Fibroblast of gingiva (primary cell): Measurements from ENCODE around the gene WDR73.

ENCODE experiments used
- DNase-seq: peaks from one replicate; pipeline ENCODE4 v3.0.0-alpha.2; 2011; ENCODE audit warnings: low read depth

Gene WDR73

GRCh38 chr15:84611631-84612030 lies 42.5 kb downstream of the WDR73 start:
- DNase-seq, result no peak

- DNase-seq, result no peak
These were observed 44.1 kb downstream of the WDR73 start for GRCh38 chr15:84609818-84610525.

GRCh38 chr15:84608707-84609284 lies 45.3 kb downstream of the WDR73 start:
- DNase-seq, result no peak

GRCh38 chr15:84606653-84607120 lies 47.4 kb downstream of the WDR73 start:
- DNase-seq, result no peak

DNA sequence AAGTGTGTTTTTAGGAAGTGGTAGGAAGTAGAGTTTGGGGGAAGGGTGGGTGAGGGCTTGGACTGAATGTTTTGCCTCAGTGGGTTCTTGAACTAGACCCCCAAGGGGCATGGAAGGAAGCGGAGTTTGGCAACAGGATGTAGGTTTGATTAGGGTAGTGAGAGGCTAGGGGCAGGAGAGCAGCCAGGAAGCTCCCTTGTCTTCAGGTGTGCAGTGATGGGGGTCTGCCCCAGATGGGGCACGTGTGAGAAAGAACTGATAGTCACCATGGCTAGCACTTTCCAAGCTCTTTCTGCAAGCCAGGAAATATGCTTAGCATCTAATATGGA lies 48.6 kb downstream of the WDR73 start:
- no peak for DNase-seq

- no peak for DNase-seq
These were observed 49.1 kb downstream of the WDR73 start for GRCh38 chr15:84604826-84605553.

DNA sequence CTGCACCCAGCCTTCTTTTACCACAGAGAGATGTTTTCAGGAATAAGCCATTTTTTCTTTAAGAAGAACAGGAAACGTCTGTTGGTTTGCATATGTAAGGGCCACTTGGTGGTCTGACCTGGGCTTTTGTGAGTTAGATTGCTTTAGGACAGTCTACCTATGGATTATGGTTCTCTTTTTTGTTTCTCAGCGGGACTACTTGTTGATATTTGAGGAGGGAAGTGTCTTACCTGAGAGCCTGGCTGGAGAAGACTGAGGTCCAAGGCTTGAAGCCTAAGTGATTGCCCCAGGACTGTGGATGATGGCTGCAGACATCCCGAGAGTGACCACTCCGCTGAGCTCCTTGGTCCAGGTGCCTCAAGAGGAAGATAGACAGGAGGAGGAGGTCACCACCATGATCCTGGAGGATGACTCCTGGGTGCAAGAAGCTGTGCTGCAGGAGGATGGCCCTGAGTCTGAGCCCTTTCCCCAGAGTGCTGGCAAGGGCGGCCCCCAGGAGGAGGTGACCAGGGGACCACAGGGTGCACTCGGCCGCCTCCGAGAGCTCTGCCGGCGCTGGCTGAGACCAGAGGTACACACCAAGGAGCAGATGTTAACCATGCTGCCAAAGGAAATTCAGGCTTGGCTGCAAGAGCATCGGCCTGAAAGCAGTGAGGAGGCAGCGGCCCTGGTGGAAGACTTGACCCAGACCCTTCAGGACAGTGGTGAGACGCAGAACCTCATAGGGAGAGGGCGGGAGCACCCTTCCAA lies 50.3 kb downstream of the WDR73 start:
- DNase-seq, result no peak

- no peak for DNase-seq
These were observed 52.6 kb downstream of the WDR73 start for GRCh38 chr15:84601555-84601838.

DNA sequence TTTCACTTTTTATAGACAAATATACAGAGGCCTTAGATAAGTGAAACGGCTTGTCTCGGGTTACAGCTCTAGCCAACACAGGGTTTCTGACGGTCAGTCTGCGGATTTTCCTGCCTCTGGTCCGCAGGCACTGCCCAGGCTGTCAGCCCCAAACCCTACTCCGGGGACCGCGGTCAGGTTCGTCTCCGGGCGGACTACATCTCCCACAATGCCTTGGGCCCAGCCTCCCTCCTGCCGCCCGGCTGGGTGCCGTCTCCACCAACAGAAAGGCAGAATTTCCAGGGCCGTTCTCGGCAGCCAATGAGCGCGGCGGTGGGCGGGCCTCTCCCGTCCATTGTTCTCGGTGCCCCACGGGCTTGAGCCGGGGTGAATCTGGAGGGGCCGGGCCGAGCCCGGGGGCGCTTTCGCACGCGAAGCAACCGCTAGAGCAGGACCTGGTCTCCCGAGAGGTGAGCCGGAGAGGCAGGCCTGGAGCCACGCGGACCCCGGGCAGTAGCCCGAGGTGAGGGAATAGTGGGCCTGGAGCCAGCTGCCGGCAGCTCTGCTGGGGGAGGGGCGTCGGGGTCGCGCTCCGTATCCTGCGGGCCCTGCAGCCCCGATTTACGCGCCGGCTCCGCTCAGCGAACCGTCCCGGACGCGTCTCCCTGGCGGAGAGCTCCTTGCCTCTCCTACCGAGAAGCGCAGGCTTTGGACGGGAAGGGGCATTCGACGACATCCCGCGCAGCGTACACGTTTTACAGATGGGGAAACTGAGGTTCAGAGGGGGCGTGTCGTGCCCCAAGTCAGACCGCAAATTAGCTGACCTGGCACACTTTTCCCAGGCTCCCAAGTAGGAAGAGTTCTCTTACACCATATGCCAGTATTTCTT lies 53.2 kb downstream of the WDR73 start, which contains the start of gene ZSCAN2:
ZSCAN2 (plus strand) TSS at position 323 of the 868 bp plus-strand sequence. CDS start 2,919 bp downstream, outside the sequence.
- peak; percentile 86 for DNase-seq

DNA sequence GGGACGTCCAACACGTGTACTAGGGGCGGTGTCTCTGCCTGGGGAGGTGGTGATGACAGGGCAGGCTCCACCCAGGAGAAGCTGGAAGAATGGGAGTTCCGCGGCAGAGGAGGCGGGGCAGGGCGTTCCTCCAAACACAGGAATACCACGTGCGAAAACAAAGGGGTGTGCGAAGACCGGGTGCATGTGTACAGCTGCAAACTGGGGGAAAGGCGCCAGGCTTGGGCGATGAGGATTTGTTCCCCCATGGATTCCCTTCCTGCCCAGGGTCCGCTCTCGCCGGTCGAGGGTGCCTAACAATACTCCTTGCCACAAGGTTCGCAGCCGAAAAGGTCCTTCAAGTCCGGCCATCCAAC lies 53.8 kb downstream of the WDR73 start:
- peak; percentile 75 for DNase-seq

- DNase-seq, result no peak
These were observed 54.2 kb downstream of the WDR73 start for GRCh38 chr15:84599906-84600305.

GRCh38 chr15:84598993-84599392 lies 55.1 kb downstream of the WDR73 start:
- DNase-seq, result peak; percentile 49

GRCh38 chr15:84598250-84598649 lies 55.8 kb downstream of the WDR73 start:
- DNase-seq, result no peak

DNA sequence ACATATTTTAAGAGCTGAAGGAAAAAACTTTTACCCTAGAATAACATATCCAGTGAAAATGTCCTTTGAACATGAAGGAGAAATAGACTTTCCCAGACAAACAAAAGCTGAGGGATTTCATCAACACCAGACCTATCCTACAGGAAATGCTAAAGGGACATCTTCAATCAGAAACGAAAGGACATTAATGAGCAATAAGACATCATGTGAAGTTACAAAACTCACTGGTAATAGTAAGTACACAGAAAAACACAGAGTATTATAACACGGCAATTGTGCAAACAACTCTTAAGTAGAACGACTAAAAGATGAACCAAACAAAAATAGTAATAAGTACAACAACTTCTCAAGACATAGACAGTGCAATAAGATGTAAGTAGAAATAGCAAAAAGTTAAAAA lies 56.8 kb downstream of the WDR73 start:
- no peak for DNase-seq

DNA sequence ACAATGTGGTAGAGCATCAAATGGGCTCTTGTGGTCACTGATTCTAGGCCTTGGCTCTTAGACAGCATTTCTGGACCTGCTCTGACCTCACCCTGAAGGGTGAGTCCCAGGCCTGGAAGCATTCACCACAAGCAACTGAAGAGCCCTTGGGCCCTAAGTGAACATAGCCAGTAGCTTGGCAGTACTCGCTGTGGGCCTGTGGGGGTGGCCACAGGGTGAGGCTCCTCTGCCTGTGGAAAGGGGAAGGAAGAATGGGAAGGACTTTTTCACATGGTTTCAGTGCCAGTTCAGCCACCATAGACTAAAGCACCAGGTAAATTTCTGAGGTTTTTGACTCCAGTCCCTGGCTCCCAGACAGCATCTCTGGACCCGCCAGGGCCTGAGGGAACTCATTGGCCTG lies 58.4 kb downstream of the WDR73 start:
- no peak for DNase-seq

DNA sequence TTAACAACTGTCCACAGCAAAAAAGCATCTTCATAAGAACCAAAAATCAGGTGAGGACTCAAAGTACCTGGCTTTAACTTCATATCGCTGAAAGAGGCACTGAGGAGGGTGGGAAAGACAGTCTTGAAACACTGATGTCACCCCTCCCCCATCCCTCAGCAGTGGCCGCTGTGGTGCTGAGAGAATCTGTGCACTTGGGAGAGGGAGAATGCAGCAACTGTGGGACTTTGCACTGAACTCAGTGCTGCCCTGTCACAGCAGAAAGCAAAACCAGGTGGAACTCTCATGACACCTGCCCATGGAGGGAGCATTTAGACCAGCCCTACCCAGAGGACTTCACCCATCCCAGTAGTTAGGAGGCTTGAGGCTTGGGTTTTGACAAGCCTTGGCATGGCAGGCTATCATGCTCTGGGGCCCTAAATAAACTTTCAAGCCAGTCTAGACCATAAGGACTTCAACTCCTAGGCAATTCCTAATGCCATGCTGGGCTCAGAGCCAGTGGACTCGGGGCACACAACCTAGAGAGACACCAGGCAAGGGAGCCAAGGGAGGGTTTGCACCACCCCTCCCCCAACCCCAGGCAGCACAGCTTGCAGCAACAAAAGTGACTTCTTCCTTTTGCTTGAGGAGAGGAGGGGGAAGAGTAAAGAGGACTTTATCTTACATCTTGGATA lies 59.3 kb downstream of the WDR73 start:
- DNase-seq, result no peak

- no peak for DNase-seq
These were observed 62.3 kb downstream of the WDR73 start for GRCh38 chr15:84591815-84592214.

DNA sequence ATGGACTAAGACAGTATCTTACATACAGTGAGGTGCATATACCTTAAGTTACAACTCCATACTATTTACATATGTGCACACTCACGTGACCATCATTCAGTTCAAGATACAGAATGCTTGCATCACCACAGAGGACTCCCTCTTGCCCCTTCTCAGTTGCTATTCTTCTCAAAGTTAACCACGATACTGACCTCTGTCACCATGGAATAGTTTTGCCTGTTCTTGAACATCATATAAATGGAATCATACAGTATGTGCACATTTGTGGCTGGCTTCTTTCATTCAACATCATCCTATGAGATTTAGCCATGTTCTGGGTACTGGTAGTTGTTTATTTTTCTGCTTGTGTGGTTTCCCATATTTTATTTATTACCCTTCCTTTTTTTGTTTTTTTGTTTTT lies 63.7 kb downstream of the WDR73 start:
- no peak for DNase-seq
